ENCODE results near the gene ELL3.
"Not testable (repeated sequence)": the region's sequence is repeated elsewhere in the genome, so short reads cannot be mapped to it uniquely, and the experiment has no call there.

Gene ELL3

GRCh38 chr15:43791993-43792760 is 15.4 kb upstream of the ELL3 start, which contains the start of gene SERF2:
SERF2 (plus strand) TSS chr15:43792320; CDS start chr15:43792377, 57 bp downstream.
- peak; percentile 99 for DNase-seq

GRCh38 chr15:43789409-43789808 is 12.6 kb upstream of the ELL3 start:
- DNase-seq = no peak

DNA sequence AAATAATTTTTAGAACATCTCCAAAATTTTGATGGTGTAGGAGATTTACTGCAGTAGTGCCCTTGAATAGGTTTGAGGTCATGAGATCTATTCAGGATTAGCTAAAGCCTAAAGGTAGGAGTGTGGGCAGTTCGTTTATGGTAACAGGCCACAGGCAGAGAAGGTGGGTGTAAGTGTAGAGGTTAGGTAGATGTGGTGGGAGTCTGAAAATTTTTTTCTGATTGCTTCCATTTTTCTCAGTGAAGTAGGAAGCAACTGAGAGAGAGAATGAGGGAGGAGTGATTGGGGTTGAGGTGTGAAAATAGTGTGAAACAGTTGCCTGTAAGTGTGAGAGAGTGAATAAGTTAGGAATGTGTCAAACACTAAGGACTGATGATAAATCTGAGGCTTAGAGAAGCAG is 2.2 kb upstream of the ELL3 start:
- DNase-seq = no peak

GRCh38 chr15:43777267-43777914 is 625 bp upstream of the ELL3 start:
- peak; percentile 75 for DNase-seq

DNA sequence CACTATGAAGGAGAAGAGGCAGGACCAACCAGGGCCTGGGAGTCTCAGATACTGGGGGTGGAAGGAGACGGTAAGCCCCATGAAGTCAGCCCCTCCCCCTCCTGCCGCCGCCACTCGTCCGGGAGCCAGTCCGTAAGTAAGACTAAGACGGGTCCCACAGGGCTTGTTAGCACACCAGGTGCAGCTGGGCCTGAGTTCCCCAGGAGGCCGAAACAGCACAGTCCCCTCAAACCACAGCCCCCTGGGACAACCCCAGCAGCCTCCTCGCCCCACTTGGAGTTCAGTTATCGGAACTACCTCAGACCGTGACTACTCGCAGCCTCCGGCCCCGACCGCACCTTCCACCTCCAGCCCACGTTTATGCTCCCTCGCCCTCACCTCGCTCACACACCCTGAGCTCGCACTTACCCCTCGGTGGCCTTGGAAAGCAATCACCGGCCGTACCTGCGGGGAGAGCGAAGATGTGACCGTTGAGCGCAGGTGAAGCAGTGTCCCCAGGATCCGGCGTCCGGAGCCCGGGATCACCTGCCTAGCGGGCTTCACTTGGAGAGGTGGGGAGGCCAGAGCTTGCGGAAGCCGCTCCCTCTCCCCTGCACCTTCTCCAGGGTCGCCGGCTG is 557 bp downstream of the ELL3 start:
- DNase-seq = no peak

- peak; percentile 63 for DNase-seq
Measured at GRCh38 chr15:43775411-43775965, 1.3 kb downstream of the ELL3 start.

- DNase-seq = no peak
Measured at GRCh38 chr15:43774062-43774461, 2.7 kb downstream of the ELL3 start.

GRCh38 chr15:43772624-43773023 is 4.1 kb downstream of the ELL3 start:
- no peak for DNase-seq

GRCh38 chr15:43771816-43772215 is 5.0 kb downstream of the ELL3 start:
- no peak for DNase-seq

DNA sequence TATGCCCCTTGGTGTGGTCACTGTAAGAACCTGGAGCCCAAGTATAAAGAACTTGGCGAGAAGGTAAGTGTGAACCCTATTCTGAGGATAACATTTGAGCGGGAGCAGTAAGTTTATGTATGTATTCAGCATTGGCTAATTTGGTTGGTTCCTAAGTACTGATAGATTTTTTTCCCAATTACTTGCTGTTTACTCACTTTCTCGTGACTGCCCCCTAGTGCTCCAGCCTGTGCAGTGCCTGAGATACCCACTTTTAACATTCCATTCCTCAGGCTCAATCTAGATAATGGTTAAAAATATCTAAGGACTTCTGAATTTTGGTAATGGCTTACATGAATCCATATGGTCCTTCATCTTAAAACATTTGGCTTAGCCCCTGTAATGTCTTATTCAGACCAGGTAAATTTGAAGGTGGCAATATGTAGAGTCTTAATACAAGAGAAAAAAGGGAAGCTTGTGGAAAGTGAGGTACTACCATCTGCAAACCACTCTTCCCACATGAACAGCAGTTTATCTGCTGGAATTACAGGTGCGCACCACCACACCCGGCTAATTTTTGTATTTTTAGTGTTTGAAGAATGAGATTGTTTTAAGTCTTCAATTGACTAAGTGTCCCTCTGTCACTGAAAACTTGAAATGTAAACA is 7.1 kb downstream of the ELL3 start:
- peak; percentile 63 for DNase-seq

- DNase-seq = no peak
Measured at GRCh38 chr15:43763819-43764446, 12.8 kb downstream of the ELL3 start.

GRCh38 chr15:43762824-43763223 is 13.9 kb downstream of the ELL3 start:
- DNase-seq = peak; percentile 70

DNA sequence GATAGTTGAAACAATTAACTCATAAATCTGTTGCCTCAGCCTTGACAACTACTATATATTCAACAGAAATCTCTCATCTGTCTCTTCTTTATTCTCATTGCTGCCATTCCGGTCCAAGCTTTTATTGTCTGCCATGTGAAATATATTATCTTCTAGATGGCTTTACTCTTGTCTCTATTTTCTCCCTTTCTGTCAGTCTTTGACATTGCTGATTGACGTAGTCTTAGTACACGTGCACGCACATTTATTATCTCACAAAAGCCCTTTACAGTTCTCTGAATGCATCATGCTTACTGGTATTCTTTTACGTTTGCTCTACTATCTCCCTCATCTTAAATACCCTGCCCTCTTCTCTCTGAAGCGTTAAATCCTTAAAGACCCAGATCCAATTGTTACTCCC is 24.9 kb downstream of the ELL3 start:
- DNase-seq = no peak

DNA sequence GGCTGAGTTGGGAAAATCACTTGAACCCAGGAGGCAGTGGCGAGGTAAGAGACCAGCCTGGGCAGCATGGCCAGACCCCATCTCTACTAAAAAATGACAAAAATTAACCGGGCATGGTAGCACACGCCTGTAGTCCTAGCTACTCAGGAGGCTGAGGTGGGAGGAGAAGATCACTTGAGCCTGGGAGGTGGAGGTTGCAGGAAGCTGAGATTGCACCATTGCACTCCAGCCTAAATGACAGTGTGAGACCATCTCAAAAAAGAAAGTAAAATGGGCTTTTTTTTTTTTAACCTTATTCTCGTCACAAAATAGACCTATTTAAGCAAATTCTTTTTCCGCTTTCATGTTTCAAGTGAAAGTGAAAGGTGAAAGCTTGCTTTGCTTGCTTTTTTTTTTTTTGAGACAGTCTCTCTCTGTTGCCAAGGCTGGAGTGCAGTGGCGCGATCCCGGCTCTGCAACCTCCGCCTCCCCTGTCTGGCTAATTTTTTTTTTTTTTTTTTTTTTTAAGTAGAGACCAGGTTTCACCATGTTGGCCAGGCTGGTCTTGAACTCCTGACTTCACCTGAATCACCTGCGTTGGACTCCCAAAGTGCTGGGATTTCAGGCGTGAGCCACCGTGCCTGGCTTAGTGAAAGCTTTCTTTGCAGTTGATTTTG is 26.9 kb downstream of the ELL3 start:
- DNase-seq = no peak

DNA sequence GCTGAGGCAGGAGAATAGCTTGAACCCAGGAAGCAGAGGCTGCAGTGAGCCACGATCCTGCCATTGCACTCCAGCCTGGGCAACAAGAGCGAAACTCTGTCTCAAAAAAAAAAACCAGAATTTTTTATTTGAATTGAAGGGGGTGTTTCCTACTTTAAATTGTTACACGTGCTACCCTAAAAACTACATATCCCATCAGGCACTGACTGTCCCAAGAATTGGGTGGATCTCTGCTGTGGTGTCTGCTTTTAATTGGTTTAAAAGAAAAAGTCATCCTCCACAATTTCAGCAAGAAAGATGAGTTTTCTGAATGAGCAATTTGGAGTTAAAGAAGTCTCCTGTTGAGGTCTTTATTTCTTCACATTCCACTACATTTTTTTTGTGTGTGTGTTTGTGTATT is 28.4 kb downstream of the ELL3 start:
- peak; percentile 47 for DNase-seq

DNA sequence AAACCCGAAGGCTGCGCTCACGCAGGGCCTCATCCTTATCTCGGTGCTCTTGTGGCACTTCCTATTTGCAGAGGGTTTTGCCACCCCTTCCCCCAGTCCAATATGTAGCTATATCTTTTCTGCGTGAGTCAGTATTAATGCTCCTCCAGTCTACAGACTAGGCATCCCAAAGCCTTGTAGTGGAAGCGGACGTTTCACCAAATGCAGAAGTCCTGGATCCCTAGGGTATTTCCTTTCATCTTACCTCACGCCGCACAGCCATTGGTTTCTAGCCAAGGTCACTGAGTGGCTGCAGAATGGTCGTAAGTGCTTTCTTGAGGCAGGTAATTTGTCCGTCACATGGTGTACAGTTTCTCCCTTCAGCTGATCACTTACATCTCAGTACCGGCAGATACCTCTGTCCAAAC is 29.9 kb downstream of the ELL3 start:
- peak; percentile 62 for DNase-seq

DNA sequence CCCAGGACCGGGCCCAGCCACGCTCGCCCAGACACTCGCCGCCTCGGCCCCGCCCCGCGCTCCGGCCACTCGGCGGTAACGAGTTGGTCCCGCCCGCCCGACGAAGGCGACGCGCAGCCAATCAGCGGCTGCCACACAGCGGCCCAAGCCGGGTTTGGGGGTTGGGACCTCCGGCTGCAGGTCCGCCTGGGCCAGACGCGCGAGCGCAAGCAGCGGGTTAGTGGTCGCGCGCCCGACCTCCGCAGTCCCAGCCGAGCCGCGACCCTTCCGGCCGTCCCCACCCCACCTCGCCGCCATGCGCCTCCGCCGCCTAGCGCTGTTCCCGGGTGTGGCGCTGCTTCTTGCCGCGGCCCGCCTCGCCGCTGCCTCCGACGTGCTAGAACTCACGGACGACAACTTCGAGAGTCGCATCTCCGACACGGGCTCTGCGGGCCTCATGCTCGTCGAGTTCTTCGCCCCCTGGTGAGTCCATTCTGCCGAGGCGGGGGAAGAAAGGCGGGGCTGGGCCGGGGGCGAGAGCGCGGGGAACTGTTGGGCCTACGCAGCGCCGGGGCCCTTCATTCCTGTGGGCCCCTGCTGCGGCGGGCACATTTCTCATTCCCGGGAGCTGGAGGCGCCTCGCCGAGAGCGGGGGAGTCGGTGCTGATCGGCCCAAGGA is 30.4 kb downstream of the ELL3 start, which contains the start of gene PDIA3:
Gene PDIA3, plus strand, starts transcription at position 194 of the 658 bp plus-strand sequence. Its CDS starts 102 bp downstream, at position 296.
- DNase-seq = peak; percentile 92

GRCh38 chr15:43735416-43735815 is 41.4 kb downstream of the ELL3 start:
- no peak for DNase-seq

DNA sequence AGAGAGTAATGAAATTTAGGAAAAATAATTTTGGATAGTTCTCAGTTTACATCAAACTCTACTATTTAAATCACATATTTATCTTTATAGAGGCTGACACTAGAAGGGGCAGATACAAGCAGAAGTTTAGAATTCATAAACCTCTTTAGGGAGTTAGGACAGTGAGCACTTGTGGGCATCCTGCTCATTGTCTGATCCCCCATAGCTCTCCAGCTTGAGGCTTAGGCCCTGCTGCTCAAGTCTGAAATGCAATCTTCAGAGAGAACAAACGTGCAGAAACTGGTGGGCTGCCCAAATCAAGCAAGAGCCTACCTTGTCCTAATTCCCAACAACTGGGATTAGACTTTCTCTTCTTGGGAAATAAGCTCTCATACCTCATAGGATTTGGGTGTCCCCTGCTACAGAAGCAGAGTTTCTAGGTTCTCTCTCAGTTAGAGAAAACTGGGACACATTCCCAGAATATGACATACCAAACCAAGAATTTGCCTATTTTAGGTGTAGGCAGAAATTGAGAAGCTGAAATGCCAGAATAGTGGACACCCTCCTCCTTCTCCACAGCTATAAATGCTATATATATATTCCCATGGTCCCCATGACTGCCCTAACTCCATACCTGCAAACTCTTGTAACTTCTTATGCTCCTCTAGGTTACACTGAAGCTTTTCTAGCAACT is 48.6 kb downstream of the ELL3 start:
- peak; percentile 53 for DNase-seq

GRCh38 chr15:43726306-43726705 is 50.5 kb downstream of the ELL3 start:
- not testable (repeated sequence) for DNase-seq

DNA sequence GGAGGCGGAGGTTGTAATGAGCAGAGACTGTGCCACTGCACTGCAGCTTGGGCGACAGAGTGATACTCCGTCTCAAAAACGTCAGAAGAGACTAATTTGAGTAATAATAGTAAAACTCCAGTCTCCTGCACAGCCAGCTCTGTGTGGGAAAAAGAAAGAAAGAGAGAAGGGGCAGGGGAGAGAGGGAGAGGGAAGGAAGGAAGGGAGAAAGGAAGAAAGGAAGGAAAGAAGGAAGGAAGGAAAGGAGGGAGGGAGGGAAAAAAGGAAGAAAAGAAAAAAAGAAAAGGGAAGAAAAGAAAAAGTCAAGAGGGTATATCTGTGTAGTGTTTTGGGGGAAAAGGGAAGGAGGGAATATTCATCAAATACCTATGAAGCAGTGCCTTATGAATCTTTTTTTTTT is 53.6 kb downstream of the ELL3 start:
- no peak for DNase-seq

Data from fibroblast of skin of back (primary cell).